AG09309 (cell line): Measurements from ENCODE around the gene ICAM2.
"Not testable (repeated sequence)": the region's sequence is repeated elsewhere in the genome, so short reads cannot be mapped to it uniquely, and the experiment has no call there.

ENCODE experiments used
- DNase-seq: peaks from one replicate; pipeline ENCODE4 v3.0.0-alpha.2; 2010; ENCODE audit warnings: low read depth
- H3K4me3 ChIP-seq: 2 replicates; pipeline ENCODE4 v1.5.1; 2011; ENCODE audit warnings: mild to moderate bottlenecking, low read depth, low read length, moderate library complexity; ENCODE audit not compliant: control insufficient read depth
- TF ChIP-seq, protein P1 (sequence below): IDR thresholded peaks from 2 replicates; pipeline ENCODE4 v1.5.1; 2011; ENCODE audit warnings: mild to moderate bottlenecking, low read depth, low read length, inconsistent platforms; ENCODE audit not compliant: insufficient read depth, control insufficient read depth; ENCODE audit errors: missing control alignments

ICAM2 gene

DNA sequence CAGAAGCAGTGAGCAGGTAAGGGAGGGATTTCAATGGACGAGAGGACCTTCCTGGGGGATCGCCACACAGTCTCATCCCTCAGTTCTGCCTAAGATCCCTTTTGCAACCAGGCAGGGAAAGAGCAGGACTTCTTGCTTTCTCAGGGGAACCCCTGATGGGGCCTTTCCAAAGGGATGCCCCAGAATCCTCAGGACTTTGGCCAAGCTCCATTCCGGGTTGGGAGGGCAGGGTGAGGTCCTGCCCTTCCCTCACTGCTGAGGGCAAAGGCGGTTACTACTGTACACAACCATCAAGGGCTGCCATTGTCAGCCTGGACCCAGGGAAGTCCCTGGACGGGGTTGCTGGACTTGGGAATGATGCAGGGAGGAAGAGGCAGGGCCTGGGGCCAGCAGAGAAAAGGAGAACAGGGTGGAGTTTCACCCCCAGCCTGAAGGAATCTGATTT is 12.6 kb downstream of the ICAM2 start:
- no peak for DNase-seq
- no peak overlapping the region for H3K4me3 ChIP-seq
- TF ChIP-seq, protein P1, sequence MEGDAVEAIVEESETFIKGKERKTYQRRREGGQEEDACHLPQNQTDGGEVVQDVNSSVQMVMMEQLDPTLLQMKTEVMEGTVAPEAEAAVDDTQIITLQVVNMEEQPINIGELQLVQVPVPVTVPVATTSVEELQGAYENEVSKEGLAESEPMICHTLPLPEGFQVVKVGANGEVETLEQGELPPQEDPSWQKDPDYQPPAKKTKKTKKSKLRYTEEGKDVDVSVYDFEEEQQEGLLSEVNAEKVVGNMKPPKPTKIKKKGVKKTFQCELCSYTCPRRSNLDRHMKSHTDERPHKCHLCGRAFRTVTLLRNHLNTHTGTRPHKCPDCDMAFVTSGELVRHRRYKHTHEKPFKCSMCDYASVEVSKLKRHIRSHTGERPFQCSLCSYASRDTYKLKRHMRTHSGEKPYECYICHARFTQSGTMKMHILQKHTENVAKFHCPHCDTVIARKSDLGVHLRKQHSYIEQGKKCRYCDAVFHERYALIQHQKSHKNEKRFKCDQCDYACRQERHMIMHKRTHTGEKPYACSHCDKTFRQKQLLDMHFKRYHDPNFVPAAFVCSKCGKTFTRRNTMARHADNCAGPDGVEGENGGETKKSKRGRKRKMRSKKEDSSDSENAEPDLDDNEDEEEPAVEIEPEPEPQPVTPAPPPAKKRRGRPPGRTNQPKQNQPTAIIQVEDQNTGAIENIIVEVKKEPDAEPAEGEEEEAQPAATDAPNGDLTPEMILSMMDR = no peak

DNA sequence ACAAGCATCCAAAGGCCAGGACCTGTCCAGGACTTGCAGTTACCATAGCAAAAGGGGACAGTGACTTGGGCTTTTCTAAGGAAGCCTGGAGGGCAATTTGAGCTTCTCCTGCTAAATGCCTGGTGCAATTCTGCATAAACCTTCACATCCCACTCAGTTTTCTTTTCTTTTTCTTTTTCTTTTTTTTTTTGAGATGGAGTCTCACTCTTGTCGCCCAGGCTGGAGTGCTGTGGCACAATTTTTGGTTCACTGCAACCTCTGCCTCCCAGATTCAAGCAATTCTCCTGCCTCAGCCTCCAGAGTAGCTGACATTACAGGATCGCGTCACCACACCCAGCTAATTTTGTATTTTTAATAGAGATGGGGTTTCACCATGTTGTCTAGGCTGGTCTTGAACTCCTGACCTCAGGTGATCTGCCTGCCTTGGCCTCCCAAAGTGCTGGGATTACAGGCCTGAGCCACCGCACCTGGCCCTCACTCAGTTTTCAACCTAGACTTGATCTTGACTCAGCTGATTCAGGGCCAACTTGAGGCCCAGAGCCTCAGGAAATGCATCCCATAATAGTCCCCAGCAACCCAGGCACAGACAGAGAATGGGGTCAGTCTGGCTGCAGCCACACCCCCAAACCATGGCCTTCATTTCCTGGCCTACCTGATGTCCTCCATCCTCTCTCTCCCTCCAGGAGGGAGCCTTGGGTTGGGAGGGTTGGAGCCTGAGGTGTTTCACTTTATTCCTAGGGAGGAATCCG is 13.2 kb downstream of the ICAM2 start:
- DNase-seq, H3K4me3 ChIP-seq: not testable (repeated sequence)

DNA sequence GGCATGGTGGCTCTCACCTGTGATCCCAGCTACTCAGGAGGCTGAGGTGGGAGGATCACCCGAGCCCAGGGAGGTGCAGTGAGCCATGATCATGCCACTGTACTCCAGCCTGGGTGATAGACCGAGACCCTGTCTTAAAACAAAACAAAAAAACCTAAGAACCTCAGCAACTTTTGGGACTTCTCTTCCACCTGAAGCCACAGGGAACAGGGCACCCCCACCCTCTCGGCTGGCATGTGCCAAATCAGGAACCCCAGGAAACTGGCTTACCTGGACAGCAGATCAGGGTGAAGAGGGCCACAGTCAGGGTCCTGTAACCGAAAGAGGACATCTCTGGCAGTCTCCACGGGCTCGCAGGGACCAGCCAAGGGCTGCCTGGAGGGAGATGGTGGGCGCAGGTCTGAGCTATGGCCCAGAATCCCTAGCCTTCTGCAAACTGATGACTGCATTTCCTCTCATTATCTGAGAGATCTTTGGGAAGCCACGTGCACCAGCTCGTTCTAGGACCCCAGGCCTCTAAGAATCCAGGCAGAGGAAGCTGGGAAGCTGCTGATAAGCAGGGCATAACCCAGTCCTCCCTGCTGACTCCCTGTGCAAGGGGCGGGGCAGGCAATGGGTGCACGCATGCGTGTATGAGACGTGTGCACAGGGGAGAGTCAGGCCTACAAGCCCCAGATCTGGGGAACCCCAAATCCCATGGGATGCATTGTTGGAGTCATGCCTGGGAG is 13.9 kb downstream of the ICAM2 start:
- no peak for DNase-seq
- H3K4me3 ChIP-seq = no peak overlapping the region
- TF ChIP-seq, protein P1 = no peak

DNA sequence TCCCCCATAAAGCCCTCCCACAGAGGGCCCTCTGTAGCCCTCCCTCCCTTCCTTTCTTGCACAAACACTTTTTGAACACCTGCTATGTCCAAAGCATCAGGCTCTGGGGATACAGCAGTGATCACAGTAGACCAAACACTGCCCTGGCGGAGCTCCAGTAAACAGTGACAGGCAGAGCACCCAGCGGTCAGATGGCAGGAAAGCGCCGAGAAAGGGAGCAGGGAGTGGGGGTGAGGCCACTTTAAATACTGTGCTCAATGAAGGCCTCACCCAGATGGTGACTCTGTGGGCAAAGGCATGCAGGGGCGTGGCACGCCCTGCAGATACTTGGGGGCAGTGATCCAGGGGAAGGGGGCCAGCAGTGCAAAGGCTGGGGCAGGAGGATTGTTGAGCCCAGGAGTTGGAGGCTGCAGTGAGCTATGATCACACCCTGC is 14.7 kb downstream of the ICAM2 start:
- H3K4me3 ChIP-seq = no peak overlapping the region
- TF ChIP-seq, protein P1 = no peak
- no peak for DNase-seq

DNA sequence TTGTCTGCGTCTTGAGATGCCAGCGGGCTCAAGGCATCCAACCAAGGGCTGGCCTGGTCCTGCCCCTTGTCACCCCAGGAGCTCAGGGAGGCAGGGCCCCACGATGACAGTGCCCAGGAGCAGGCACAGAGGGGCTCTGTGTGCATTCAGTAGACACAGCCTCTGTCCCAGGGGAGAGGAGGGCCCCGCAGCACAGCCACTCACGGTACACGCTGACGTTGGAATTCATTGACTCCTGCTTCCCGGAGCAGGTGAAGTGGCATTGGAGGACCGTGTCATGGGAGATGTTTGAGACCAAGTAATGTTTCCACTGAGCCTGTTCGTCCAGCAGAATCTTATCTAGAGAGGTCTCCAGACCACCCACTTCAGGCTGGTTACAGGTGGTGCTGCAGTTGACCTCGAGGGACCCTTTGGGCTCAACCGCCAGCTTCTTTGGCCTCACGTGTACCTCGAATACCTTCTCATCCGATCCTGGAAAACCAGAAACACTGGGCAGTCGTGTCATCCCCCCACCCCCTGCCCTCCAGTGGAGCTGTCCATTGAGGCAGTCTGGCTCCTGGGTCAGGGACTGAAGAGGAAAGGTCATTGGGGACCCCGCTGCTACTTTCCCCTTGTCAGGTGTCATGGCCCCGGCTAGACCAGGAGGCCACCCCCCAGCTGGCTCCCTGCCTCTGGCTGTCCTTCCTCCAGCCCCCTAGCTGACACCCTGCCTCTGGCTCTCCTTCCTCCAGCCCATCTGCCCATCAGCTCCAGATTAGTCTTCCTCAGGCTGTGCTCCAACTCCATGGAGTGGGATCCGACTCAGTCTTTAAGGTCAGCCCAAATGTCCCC is 15.3 kb downstream of the ICAM2 start:
- no peak overlapping the region for H3K4me3 ChIP-seq
- no peak for DNase-seq
- TF ChIP-seq, protein P1 = no peak

DNA sequence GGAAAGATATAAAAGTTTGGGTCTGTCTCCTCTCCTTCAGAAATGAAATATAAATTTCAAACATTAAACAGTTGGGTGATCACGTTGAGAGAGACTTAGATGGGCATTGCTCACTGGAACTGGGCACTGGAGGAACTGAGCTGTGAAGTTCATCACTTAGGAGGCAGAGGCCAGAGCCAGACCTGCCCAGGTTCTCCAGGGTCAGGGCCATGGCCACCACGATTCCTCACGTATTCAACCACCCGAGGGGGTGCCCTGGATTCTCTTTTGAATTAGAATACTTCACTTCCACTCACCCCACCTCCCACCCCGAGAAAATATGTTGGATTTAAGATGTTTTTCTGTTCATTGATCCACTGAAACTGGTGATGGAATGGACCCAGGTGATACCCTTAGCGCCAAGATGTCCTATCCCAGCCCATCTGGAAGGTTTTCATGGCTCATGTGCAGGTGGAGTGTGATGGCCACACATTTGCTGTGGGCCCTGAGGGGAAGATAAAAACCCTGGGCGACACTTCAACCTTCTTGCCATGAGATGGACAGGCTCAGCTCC is 16.1 kb downstream of the ICAM2 start:
- no peak overlapping the region for H3K4me3 ChIP-seq
- TF ChIP-seq, protein P1 = no peak
- no peak for DNase-seq
